Stimulated activated CD8-positive, alpha-beta memory T cell treated with anti-CD3 and anti-CD28 coated beads, Interleukin-7, amount 100 ng/mL, for 4 hours (primary cell): ENCODE results near the gene HTR3B.
"Not testable (repeated sequence)": the region's sequence is repeated elsewhere in the genome, so short reads cannot be mapped to it uniquely, and the experiment has no call there.

Experiments
- DNase-seq, 2 donors: peaks; one replicate each; pipeline ENCODE4 v3.0.0-alpha.2; 2020; ENCODE audit warnings: low read depth in 2 of 2

Gene HTR3B

GRCh38 chr11:113946162-113946561 lies 41.6 kb downstream of the HTR3B start:
- DNase-seq: not testable (repeated sequence)

GRCh38 chr11:113947994-113948393 lies 43.4 kb downstream of the HTR3B start:
- no peak for DNase-seq

DNA sequence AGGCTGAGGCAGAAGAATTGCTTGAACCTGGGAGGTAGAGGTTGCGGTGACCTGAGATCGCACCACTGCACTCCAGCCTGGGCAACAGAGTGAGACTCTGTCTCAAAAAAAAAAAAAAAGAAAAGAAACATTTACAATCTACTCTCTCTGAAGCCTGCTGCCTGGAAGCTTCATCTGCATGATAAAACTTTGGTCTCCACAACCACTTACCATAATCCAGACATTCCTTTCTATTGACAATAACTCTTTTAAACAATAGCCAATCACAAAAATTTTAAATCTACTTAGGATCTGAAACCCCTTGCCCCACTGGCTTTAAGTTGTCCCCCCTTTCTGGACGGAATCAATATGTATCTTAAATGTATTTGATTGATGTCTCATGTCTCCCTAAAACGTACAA lies 45.3 kb downstream of the HTR3B start:
- DNase-seq: no peak

GRCh38 chr11:113951537-113951936 lies 46.9 kb downstream of the HTR3B start:
- DNase-seq: no peak

- DNase-seq: no peak
Measured at GRCh38 chr11:113952070-113952469, 47.5 kb downstream of the HTR3B start.

GRCh38 chr11:113952588-113952987 lies 48.0 kb downstream of the HTR3B start:
- no peak for DNase-seq

- no peak for DNase-seq
Measured at GRCh38 chr11:113954235-113954634, 49.6 kb downstream of the HTR3B start.

DNA sequence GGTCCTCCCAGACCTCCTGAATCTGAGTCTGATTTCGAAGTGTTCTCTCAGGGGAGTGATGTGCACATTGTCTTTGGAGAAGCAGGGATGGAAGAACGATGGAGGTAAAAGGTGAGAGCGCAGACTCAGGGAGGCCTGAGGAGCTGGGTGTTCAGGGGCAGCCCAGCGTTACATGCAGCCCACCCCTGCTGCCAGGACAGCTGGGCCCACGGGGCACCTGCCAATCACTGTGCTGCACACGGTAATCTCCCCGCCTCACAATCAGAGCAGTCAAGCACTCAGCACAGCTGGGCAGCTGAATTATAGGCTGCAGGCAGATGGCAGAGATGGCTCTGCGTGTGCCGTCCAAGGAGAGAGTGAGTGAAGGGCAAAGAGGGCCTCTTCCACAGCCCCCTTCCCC lies 52.4 kb downstream of the HTR3B start:
- no peak for DNase-seq

- no peak for DNase-seq
Measured at GRCh38 chr11:113960702-113961330, 56.2 kb downstream of the HTR3B start.

GRCh38 chr11:113967361-113967760 lies 62.8 kb downstream of the HTR3B start:
- no peak for DNase-seq

DNA sequence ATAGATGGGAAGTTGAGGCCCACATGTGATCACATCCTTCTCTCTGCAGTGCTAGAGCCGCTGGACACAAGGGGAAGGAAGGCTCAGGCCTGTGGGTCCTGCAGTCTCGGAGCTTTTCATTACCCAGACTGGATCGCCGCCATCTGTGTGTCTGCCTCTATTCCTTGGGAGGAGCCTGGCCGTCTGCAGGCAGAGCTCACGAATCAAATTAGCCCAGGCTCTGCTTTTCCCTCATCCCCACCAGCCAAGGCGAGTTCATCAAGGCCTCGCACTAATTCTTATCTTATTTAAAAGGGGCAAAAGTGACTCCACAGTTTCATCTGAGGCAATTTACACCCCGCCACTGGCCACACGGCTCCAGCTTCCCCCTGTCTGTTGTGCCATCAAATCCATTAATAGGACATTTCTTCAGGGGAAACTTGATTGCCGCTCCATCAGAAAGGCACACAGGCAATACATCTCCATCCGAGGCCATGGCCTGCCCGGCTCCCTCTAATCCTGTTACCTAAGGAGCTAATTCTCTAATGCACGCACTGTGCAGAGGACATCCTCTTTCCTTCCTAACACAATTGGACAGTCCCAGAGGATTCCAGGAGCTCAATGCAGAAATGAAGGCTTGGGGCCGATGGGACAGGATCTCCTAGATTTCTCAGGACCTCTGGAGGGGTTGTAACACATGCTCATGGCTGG lies 67.1 kb downstream of the HTR3B start:
- DNase-seq: no peak

- no peak for DNase-seq
Measured at GRCh38 chr11:113974741-113975470, 70.3 kb downstream of the HTR3B start, which contains the start of gene HTR3A. TSS of gene HTR3A (plus strand) at chr11:113975108. CDS start at chr11:113975326, 218 bp downstream.

- DNase-seq: no peak
Measured at GRCh38 chr11:113977071-113977490, 72.5 kb downstream of the HTR3B start.

GRCh38 chr11:113977701-113978100 lies 73.1 kb downstream of the HTR3B start:
- DNase-seq: no peak

DNA sequence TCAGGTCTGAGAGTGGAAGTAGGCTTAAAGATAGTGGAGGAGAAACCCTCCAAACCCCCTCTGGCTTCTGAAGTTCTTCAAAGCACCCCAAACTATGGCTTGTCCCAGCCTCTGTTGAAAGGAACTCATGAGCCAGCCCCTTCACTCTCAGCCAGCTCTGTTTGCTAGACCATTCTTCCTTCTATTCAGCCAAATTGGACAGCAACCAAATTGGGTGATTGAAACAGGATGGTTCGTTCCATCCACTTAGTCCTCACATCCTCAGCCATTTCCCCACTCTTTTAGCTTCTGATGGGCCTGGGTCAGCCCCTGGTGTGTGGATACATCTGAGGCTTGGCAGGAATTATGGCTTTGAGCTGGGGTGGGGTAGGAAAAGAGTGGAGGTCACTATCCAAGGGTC lies 74.8 kb downstream of the HTR3B start:
- no peak for DNase-seq

DNA sequence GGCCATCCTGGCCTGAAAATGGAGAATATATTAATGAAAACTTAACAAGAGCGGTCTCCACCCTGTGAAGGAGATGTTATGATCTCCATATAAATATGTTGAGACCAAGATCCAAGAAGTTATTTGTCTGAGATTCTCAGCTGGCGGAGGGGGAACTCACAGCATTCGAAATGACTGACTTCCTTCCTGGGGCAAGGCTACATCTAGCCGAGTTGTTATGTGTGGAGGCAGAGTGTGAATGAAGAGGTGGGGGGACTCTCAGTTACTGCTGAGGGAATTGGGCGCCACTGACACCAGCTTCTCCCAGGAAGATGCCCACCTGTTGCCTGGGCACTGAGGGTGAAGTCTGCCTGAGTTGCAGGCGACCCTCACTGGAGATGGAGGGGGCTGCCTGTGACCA lies 76.2 kb downstream of the HTR3B start:
- DNase-seq: no peak

- no peak for DNase-seq
Measured at GRCh38 chr11:113982306-113982705, 77.7 kb downstream of the HTR3B start.

DNA sequence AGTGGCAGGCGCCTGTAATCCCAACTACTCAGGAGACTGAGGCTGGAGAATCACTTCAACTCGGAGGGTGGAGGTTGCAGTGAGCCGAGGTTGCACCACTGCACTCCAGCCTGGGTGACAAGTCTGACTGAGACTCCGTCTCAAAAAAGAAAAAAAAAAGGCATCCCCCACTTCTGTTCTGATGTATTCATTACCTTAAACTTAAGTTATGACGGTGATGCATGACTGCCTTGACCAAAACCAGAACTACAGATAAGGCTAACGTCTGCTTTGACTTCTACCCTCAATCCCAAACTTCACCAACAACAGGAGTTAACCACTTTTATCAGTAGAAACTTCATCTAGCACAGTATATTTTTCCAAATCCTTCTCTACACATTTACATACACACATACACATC lies 80.2 kb downstream of the HTR3B start:
- no peak for DNase-seq

DNA sequence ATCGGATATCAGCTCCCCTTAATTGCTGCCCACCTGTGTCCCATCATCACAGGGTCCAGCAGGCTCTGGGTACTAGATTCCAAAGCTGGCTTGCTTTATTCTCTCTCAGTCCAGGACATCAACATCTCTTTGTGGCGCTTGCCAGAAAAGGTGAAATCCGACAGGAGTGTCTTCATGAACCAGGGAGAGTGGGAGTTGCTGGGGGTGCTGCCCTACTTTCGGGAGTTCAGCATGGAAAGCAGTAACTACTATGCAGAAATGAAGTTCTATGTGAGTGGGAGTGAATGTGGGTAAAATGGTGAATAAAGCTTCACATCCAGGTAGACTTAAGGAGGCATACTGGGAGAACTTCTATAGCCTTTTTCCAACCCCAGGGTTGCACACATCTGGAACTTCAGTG lies 81.3 kb downstream of the HTR3B start:
- DNase-seq: no peak

DNA sequence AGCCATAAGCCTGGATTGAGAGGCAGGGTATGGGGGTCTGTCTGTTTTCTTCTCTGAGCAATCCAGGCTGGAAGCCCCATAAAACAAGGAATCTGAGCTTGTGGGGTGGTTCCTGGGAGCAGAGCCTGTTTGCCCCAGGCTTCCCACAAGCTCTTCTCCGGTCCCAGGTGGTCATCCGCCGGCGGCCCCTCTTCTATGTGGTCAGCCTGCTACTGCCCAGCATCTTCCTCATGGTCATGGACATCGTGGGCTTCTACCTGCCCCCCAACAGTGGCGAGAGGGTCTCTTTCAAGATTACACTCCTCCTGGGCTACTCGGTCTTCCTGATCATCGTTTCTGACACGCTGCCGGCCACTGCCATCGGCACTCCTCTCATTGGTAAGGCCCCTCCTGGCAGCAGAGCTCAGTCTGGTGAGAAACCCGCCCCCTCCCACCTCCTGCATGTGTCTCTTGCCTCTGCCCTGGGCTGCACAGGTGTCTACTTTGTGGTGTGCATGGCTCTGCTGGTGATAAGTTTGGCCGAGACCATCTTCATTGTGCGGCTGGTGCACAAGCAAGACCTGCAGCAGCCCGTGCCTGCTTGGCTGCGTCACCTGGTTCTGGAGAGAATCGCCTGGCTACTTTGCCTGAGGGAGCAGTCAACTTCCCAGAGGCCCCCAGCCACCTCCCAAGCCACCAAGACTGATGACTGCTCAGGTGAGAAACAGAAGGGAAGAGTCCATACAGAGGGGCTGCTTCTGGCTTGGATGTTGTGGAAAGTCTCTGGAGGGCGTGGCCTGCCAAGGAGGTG lies 82.0 kb downstream of the HTR3B start:
- DNase-seq: no peak

DNA sequence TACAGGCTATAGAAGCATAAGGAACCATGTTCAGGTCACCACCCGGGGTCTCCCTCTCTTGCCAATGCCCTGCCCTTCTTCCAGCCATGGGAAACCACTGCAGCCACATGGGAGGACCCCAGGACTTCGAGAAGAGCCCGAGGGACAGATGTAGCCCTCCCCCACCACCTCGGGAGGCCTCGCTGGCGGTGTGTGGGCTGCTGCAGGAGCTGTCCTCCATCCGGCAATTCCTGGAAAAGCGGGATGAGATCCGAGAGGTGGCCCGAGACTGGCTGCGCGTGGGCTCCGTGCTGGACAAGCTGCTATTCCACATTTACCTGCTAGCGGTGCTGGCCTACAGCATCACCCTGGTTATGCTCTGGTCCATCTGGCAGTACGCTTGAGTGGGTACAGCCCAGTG lies 84.8 kb downstream of the HTR3B start:
- no peak for DNase-seq

DNA sequence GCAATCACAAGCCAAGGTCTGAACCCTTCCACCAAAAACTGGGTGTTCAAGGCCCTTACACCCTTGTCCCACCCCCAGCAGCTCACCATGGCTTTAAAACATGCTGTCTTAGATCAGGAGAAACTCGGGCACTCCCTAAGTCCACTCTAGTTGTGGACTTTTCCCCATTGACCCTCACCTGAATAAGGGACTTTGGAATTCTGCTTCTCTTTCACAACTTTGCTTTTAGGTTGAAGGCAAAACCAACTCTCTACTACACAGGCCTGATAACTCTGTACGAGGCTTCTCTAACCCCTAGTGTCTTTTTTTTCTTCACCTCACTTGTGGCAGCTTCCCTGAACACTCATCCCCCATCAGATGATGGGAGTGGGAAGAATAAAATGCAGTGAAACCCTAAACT lies 85.3 kb downstream of the HTR3B start:
- DNase-seq: no peak
